Mesenchymal stem cell (in vitro differentiated cells and primary cell): ENCODE results near the gene NOTCH2.
"Not testable (repeated sequence)": the region's sequence is repeated elsewhere in the genome, so short reads cannot be mapped to it uniquely, and the experiment has no call there.

Source experiments
- DNase-seq: peaks from one replicate; pipeline ENCODE4 v3.0.0-alpha.2; 2013
- H2AFZ ChIP-seq: one replicate; pipeline ENCODE4 v1.6.1; 2013; ENCODE audit warnings: low read depth, mild to moderate bottlenecking, control low read depth, inconsistent platforms, low read length, moderate library complexity
- H2AK5ac ChIP-seq: 2 replicates; pipeline ENCODE4 v1.6.1; 2013; ENCODE audit warnings: low read length, moderate library complexity, mild to moderate bottlenecking, inconsistent platforms; ENCODE audit not compliant: severe bottlenecking
- H2BK120ac ChIP-seq: one replicate; pipeline ENCODE4 v1.6.1; 2013; ENCODE audit warnings: low read depth, mild to moderate bottlenecking, inconsistent platforms, low read length, moderate library complexity
- H2BK12ac ChIP-seq, 2 experiments: one replicate each; pipeline ENCODE4 v1.6.1; 2013; ENCODE audit warnings: inconsistent platforms in 2 of 2, low read length in 2 of 2, mild to moderate bottlenecking in 2 of 2, moderate library complexity in 2 of 2, control low read depth in 1 of 2
- H2BK15ac ChIP-seq: one replicate; pipeline ENCODE4 v1.6.1; 2013; ENCODE audit warnings: mild to moderate bottlenecking, low read depth, inconsistent platforms; ENCODE audit not compliant: poor library complexity, severe bottlenecking
- H2BK5ac ChIP-seq: 2 replicates; pipeline ENCODE4 v1.6.1; 2013; ENCODE audit warnings: low read depth, mild to moderate bottlenecking, low read length, control low read depth, inconsistent platforms; ENCODE audit not compliant: poor library complexity, severe bottlenecking
- H3K14ac ChIP-seq, 2 experiments: one replicate each; pipeline ENCODE4 v1.6.1; 2013; ENCODE audit warnings: inconsistent platforms in 2 of 2, low read length in 2 of 2, control low read depth in 1 of 2, mild to moderate bottlenecking in 1 of 2, moderate library complexity in 1 of 2
- H3K18ac ChIP-seq, 2 experiments: one replicate each; pipeline ENCODE4 v1.6.1; 2013; ENCODE audit warnings: inconsistent platforms in 2 of 2, low read length in 2 of 2, control low read depth in 1 of 2, low read depth in 1 of 2, mild to moderate bottlenecking in 1 of 2
- H3K23ac ChIP-seq, 2 experiments: one replicate each; pipeline ENCODE4 v1.6.1; 2013; ENCODE audit warnings: inconsistent platforms in 2 of 2, low read length in 2 of 2, mild to moderate bottlenecking in 2 of 2, moderate library complexity in 2 of 2, control low read depth in 1 of 2
- H3K27ac ChIP-seq: 2 replicates; pipeline ENCODE4 v1.5.1; 2013; ENCODE audit warnings: mild to moderate bottlenecking, moderate library complexity, low read length, control low read depth, inconsistent platforms; ENCODE audit not compliant: poor library complexity, severe bottlenecking
- H3K27me3 ChIP-seq, 2 experiments: 2 replicates each; pipeline versions ENCODE4 v1.6.1 to v1.7.0; 2013; ENCODE audit warnings: low read length in 2 of 2, mild to moderate bottlenecking in 2 of 2, moderate library complexity in 2 of 2, control low read depth in 1 of 2, inconsistent platforms in 1 of 2; ENCODE audit not compliant: control insufficient read depth in 1 of 2, insufficient read depth in 1 of 2
- H3K36me3 ChIP-seq, 2 experiments: 2 replicates each; pipeline versions ENCODE4 v1.6.1 to v1.7.0; 2013; ENCODE audit warnings: low read length in 2 of 2, control low read depth in 1 of 2, inconsistent platforms in 1 of 2, low read depth in 1 of 2, mild to moderate bottlenecking in 1 of 2; ENCODE audit not compliant: insufficient read depth in 2 of 2, control insufficient read depth in 1 of 2
- H3K4ac ChIP-seq, 2 experiments: one replicate each; pipeline ENCODE4 v1.6.1; 2013; ENCODE audit warnings: inconsistent platforms in 2 of 2, low read length in 2 of 2, mild to moderate bottlenecking in 2 of 2, moderate library complexity in 2 of 2, control low read depth in 1 of 2, low read depth in 1 of 2
- H3K4me1 ChIP-seq: 2 replicates; pipeline ENCODE4 v1.6.1; 2013; ENCODE audit warnings: low read depth, low read length, control low read depth; ENCODE audit not compliant: control insufficient read depth, insufficient read depth
- H3K4me2 ChIP-seq: 2 replicates; pipeline ENCODE4 v1.6.1; 2013; ENCODE audit warnings: low read length, mild to moderate bottlenecking, inconsistent platforms; ENCODE audit not compliant: poor library complexity, severe bottlenecking
- H3K4me3 ChIP-seq, 2 experiments: 2 replicates each; pipeline versions ENCODE4 v1.5.1 to v1.7.0; 2013; ENCODE audit warnings: low read length in 2 of 2, mild to moderate bottlenecking in 2 of 2, control low read depth in 1 of 2, low read depth in 1 of 2; ENCODE audit not compliant: insufficient read depth in 1 of 2
- H3K79me1 ChIP-seq: replicated peaks from 2 replicates; pipeline ENCODE4 v1.6.1; 2013; ENCODE audit warnings: mild to moderate bottlenecking, control low read depth, low read length, inconsistent platforms; ENCODE audit not compliant: poor library complexity, severe bottlenecking
- H3K9ac ChIP-seq: 2 replicates; pipeline ENCODE4 v1.7.0; 2013; ENCODE audit warnings: mild to moderate bottlenecking, low read length, moderate library complexity
- H3K9me3 ChIP-seq: 2 replicates; pipeline ENCODE4 v1.7.0; 2013; ENCODE audit warnings: mild to moderate bottlenecking, low read length; ENCODE audit not compliant: control insufficient read depth
- H4K8ac ChIP-seq: one replicate; pipeline ENCODE4 v1.6.1; 2013; ENCODE audit warnings: inconsistent platforms, mild to moderate bottlenecking, low read length, moderate library complexity
- H4K91ac ChIP-seq: one replicate; pipeline ENCODE4 v1.6.1; 2013; ENCODE audit warnings: mild to moderate bottlenecking, low read length, inconsistent platforms
- WGBS: methylation state at CpG from one replicate; pipeline ENCODE4 v1.1.7; 2013; ENCODE audit warnings: mixed read lengths; 5-methylcytosine and 5-hydroxymethylcytosine counted together

NOTCH2 gene

DNA sequence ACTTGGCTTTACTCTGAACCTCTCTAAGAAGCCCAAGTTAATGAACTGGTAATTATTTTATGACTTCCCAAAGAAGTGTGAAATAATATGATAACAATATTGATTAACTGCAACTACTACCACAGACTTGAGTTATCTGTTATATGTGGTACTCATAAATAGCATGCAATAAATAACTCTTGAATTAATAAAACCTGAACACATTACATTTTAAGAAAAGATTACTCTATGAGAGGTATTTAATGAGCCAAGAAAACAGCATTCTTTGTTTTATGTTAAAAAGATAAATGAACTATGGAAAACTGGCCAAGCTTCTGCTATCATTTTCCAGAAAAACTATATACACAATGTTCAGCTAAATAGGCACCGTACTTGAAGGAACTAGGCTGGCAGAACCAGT, 45.7 kb downstream of the NOTCH2 start:
- H2BK15ac ChIP-seq, H3K27me3 ChIP-seq, H2BK120ac ChIP-seq, H3K4ac ChIP-seq, H2AK5ac ChIP-seq, H2BK5ac ChIP-seq, H3K4me3 ChIP-seq, H4K91ac ChIP-seq, H3K23ac ChIP-seq, H3K9me3 ChIP-seq, H4K8ac ChIP-seq, H3K4me2 ChIP-seq, H3K9ac ChIP-seq, H3K4me1 ChIP-seq, H2BK12ac ChIP-seq, H3K18ac ChIP-seq, H3K14ac ChIP-seq, H2AFZ ChIP-seq, H3K79me1 ChIP-seq, H3K36me3 ChIP-seq, DNase-seq, H3K27ac ChIP-seq: not testable (repeated sequence)
- no CpG with 5 or more reads among the region's 1 CpG for WGBS

DNA sequence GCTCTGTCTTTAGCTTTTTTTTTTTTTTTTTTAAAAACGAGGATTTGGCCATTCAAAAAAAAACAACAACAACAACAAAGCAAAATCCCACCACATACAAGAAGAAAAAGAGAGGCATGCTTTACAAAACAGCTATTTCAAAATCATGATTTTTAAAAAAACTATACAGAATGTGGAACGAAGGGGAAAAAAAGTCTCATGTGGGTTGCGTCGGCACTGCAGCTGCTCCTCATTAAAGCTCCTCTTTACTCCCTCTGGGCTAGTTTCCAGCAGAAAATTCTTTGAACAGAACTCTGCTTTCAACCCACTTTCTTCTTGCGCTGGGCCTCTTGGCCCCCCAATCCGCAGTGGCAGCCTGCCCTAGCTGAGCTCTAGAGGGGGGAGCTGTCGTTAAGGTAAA, 54.5 kb downstream of the NOTCH2 start:
- H3K27ac ChIP-seq, DNase-seq, H2AFZ ChIP-seq, H3K27me3 ChIP-seq, H3K9me3 ChIP-seq, H3K4me3 ChIP-seq, H3K4ac ChIP-seq, H4K8ac ChIP-seq, H3K23ac ChIP-seq, H3K36me3 ChIP-seq, H3K18ac ChIP-seq, H3K4me1 ChIP-seq, H2BK120ac ChIP-seq, H2AK5ac ChIP-seq, H3K4me2 ChIP-seq, H3K14ac ChIP-seq, H3K9ac ChIP-seq, H2BK15ac ChIP-seq, H2BK5ac ChIP-seq, H3K79me1 ChIP-seq, H2BK12ac ChIP-seq, H4K91ac ChIP-seq: not testable (repeated sequence)
- whole genome bisulfite sequencing: no CpG with 5 or more reads among the region's 7 CpGs

DNA sequence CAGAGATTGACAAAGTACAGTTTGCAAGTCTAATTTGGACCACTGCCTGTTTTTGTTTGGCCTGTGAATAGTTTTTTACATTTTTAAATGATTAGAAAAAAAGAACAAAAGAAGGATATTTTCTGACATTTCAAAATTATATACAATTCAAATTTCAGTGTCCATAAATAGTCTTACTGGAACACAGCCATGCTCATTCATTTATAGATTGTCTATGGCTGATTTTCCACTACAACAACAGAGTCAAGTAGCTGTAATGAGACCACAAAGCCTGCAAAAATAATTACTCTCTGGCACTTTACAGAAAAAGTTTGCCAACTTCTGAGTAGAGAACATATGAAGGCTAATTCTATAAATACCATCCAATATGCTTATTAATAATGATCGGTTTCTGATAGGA, 61.1 kb downstream of the NOTCH2 start:
- H4K91ac ChIP-seq, H3K9ac ChIP-seq, H3K9me3 ChIP-seq, H3K23ac ChIP-seq, H3K27me3 ChIP-seq, H2BK15ac ChIP-seq, H3K18ac ChIP-seq, H2BK5ac ChIP-seq, H3K27ac ChIP-seq, H3K14ac ChIP-seq, H3K4me2 ChIP-seq, H2BK120ac ChIP-seq, H3K36me3 ChIP-seq, H2BK12ac ChIP-seq, H3K4me3 ChIP-seq, H3K4ac ChIP-seq, H2AFZ ChIP-seq, H2AK5ac ChIP-seq, H3K4me1 ChIP-seq, H4K8ac ChIP-seq, DNase-seq, H3K79me1 ChIP-seq: not testable (repeated sequence)
- WGBS: no CpG with 5 or more reads among the region's 1 CpG

DNA sequence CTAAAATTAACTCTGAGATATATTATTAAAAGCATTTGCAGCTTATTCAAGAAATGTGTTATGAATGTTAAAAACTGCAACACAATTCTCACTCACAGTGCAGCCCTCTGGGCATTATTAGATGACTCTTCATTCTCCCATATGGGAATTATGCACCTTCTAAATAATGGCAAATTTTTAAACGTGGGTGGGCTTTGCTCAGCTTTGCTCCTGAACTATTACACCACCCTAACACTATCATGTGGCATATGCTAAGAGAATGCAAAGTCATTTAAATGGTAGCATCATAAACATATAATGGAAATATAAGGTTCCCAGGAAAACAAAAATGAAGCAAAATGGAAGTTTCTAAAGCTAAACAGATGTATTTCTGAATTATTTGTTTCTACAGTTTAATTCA, 61.6 kb downstream of the NOTCH2 start:
- H2AK5ac ChIP-seq, H3K9ac ChIP-seq, H3K4me3 ChIP-seq, H3K23ac ChIP-seq, DNase-seq, H3K9me3 ChIP-seq, H4K91ac ChIP-seq, H3K18ac ChIP-seq, H2BK15ac ChIP-seq, H2BK5ac ChIP-seq, H3K14ac ChIP-seq, H3K27me3 ChIP-seq, H3K4ac ChIP-seq, H2BK120ac ChIP-seq, H2BK12ac ChIP-seq, H3K4me1 ChIP-seq, H3K4me2 ChIP-seq, H3K79me1 ChIP-seq, H3K36me3 ChIP-seq, H3K27ac ChIP-seq, H4K8ac ChIP-seq, H2AFZ ChIP-seq: not testable (repeated sequence)
- no CpG with 5 or more reads among the region's 1 CpG for WGBS
